Stimulated activated CD4-positive, alpha-beta T cell treated with anti-CD3 and anti-CD28 coated beads, Interleukin-12 subunit alpha, Interleukin-12 subunit beta, amount 100 ng/mL, for 48 hours (primary cell): ENCODE data around the gene TMEM150B.

Experiments
- DNase-seq, 3 donors: peaks; one replicate each; pipeline ENCODE4 v3.0.0-alpha.2; 2020; ENCODE audit warnings: low read depth in 2 of 3, low spot score in 1 of 3

The TMEM150B gene

GRCh38 chr19:55308281-55308680 lies 16.9 kb downstream of the TMEM150B start:
- no peak for DNase-seq

- no peak for DNase-seq
These were observed 18.4 kb downstream of the TMEM150B start for GRCh38 chr19:55306712-55307111.

GRCh38 chr19:55305983-55306562 lies 19.1 kb downstream of the TMEM150B start:
- no peak for DNase-seq

GRCh38 chr19:55305491-55305890 lies 19.6 kb downstream of the TMEM150B start:
- peak in 2 of 3 donors; percentile 33 to 46 for DNase-seq

- DNase-seq, result no peak
These were observed 20.2 kb downstream of the TMEM150B start for GRCh38 chr19:55304980-55305379.

GRCh38 chr19:55304279-55304978 lies 20.7 kb downstream of the TMEM150B start:
- DNase-seq, result peak in 1 of 3 donors; percentile 24

- no peak for DNase-seq
These were observed 21.7 kb downstream of the TMEM150B start for GRCh38 chr19:55303477-55303876.

GRCh38 chr19:55302318-55302703 lies 22.8 kb downstream of the TMEM150B start:
- DNase-seq, result no peak

- DNase-seq, result peak; percentile 87 to 97 (median 92)
These were observed 23.5 kb downstream of the TMEM150B start for GRCh38 chr19:55301459-55302317.

GRCh38 chr19:55300886-55301458 lies 24.2 kb downstream of the TMEM150B start:
- DNase-seq, result no peak

GRCh38 chr19:55299991-55300390 lies 25.1 kb downstream of the TMEM150B start:
- no peak for DNase-seq

- DNase-seq, result no peak
These were observed 27.9 kb downstream of the TMEM150B start for GRCh38 chr19:55297267-55297666.

- DNase-seq, result no peak
These were observed 35.9 kb downstream of the TMEM150B start for GRCh38 chr19:55289117-55289796.

GRCh38 chr19:55287361-55288079 lies 37.6 kb downstream of the TMEM150B start:
- no peak for DNase-seq

GRCh38 chr19:55285229-55285890 lies 39.8 kb downstream of the TMEM150B start:
- no peak for DNase-seq

- DNase-seq, result no peak
These were observed 40.6 kb downstream of the TMEM150B start for GRCh38 chr19:55284405-55285058.

GRCh38 chr19:55283548-55284377 lies 41.4 kb downstream of the TMEM150B start, which contains the start of gene BRSK1:
Gene BRSK1, plus strand, starts transcription at chr19:55283997. Its CDS starts 446 bp downstream, at chr19:55284443.
- no peak for DNase-seq
